KBM-7 (cell line): ENCODE measurements around the gene LIF.
"Not testable (repeated sequence)": the region's sequence is repeated elsewhere in the genome, so short reads cannot be mapped to it uniquely, and the experiment has no call there.

Experiments
- DNase-seq: peaks from one replicate; pipeline ENCODE4 v3.0.0-alpha.2; 2015
- in situ Hi-C: fragments of 300-500 bp; cut with MboI; formaldehyde crosslinking; loops from 2 replicates; pipeline ENCODE4 v1.14.3; 2020; ENCODE audit warnings: low sequenced_read_pairs, low pct_unique_long_range_greater_than_20kb, mixed read lengths

LIF gene

GRCh38 chr22:30247974-30248373, 1.4 kb upstream of the LIF start:
- DNase-seq, result no peak
- in situ Hi-C loops, result no loop called here

GRCh38 chr22:30247561-30247960, 1.0 kb upstream of the LIF start:
- no peak for DNase-seq
- in situ Hi-C loops, result no loop called here

- in situ Hi-C loops, result no loop called here
- DNase-seq, result no peak
These were observed 336 bp upstream of the LIF start for GRCh38 chr22:30246814-30247376.

GRCh38 chr22:30245181-30245984, 1.2 kb downstream of the LIF start:
- DNase-seq, result no peak
- in situ Hi-C loops, result no loop called here

- DNase-seq, result no peak
- in situ Hi-C loops, result no loop called here
These were observed 1.9 kb downstream of the LIF start for GRCh38 chr22:30244641-30245040.

- no peak for DNase-seq
- in situ Hi-C loops, result no loop called here
These were observed 2.5 kb downstream of the LIF start for GRCh38 chr22:30244066-30244465.

- no peak for DNase-seq
- in situ Hi-C loops, result no loop called here
These were observed 2.9 kb downstream of the LIF start for GRCh38 chr22:30243661-30244060.

GRCh38 chr22:30241576-30242371, 4.8 kb downstream of the LIF start:
- DNase-seq, result no peak
- in situ Hi-C loops, result no loop called here

GRCh38 chr22:30240541-30241417, 5.8 kb downstream of the LIF start:
- no peak for DNase-seq
- in situ Hi-C loops, result no loop called here

GRCh38 chr22:30239488-30240405, 6.8 kb downstream of the LIF start:
- in situ Hi-C loops, result no loop called here
- DNase-seq, result no peak

GRCh38 chr22:30238661-30239487, 7.7 kb downstream of the LIF start:
- DNase-seq, result no peak
- in situ Hi-C loops, result no loop called here

- no peak for DNase-seq
- in situ Hi-C loops, result no loop called here
These were observed 8.4 kb downstream of the LIF start for GRCh38 chr22:30238136-30238535.

- no peak for DNase-seq
- in situ Hi-C loops, result no loop called here
These were observed 9.7 kb downstream of the LIF start for GRCh38 chr22:30236875-30237274.

- DNase-seq, result no peak
- in situ Hi-C loops, result no loop called here
These were observed 10.8 kb downstream of the LIF start for GRCh38 chr22:30235687-30236170.

GRCh38 chr22:30234786-30235470, 11.6 kb downstream of the LIF start:
- in situ Hi-C loops, result no loop called here
- no peak for DNase-seq

- in situ Hi-C loops, DNase-seq: not testable (repeated sequence)
These were observed 12.2 kb downstream of the LIF start for GRCh38 chr22:30234325-30234724.

GRCh38 chr22:30233582-30233981, 13.0 kb downstream of the LIF start:
- in situ Hi-C loops, result no loop called here
- DNase-seq, result no peak
